HG03196 (cell line): ENCODE results near the gene CD163L1.

Experiments
- ATAC-seq: cut with Tn5 transposase; IDR thresholded peaks from one replicate; pipeline ENCODE4 v1.9.1; 2021; ENCODE audit not compliant: unreplicated experiment

CD163L1 gene

DNA sequence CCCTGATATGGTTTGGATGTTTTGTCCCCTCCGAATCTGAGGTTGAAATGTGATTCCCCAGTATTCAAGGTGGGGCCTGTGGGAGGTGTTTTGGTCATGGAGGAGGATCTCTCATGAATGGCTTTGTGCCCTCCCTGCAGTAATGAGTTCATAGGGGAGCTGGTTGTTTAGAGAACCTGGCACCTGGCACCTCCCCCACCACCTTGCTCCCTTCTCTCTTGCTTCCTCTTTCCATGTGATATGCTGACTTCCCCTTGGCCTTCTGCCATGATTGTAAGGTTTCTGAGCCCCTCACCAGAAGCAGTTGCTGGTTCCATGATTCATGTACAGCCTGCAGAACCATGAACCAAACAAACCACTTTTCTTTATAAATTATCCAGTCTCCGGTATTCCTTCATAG is 32.6 kb downstream of the CD163L1 start:
- ATAC-seq = no peak

DNA sequence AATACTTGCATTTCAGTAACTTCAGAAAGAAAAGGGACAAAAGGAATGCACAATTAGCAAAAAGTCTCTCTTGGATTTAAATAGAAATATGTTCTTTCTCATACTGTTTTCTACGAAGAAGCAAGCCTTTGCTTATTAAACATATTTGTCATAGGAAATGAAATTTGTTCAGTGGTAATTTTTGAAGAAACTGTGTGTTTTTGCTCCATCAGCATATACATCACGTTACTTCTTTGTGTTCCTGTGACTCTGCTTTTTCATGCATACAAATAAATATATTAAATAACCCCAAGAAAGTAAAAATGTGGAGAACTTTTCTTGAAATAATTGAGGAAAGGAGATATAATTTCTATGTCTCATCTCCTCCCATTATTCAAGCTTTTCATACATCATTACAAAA is 39.7 kb downstream of the CD163L1 start:
- ATAC-seq = no peak

DNA sequence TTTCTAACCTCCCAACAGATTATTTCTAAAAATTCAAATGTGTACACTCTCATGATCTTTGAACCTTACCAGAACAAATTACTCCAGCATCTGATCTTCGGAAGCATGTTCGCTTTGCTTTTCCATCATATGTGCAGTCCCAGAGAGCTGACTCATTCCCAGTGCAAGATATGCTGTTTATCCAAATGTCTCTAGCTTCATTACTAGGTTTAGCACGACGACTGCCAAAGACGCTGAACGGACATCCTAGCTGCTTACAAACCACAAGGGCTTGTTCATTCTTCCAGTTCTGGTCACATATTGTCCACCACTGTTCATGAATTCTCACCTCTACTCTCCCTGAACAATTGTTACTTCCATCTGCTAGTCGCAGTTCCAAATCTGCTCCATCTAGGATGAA is 40.5 kb downstream of the CD163L1 start:
- ATAC-seq = no peak

- ATAC-seq = no peak
Measured at GRCh38 chr12:7399089-7399488, 44.9 kb downstream of the CD163L1 start.

- no peak for ATAC-seq
Measured at GRCh38 chr12:7396418-7396817, 47.5 kb downstream of the CD163L1 start.

- ATAC-seq = no peak
Measured at GRCh38 chr12:7395950-7396349, 48.0 kb downstream of the CD163L1 start.

DNA sequence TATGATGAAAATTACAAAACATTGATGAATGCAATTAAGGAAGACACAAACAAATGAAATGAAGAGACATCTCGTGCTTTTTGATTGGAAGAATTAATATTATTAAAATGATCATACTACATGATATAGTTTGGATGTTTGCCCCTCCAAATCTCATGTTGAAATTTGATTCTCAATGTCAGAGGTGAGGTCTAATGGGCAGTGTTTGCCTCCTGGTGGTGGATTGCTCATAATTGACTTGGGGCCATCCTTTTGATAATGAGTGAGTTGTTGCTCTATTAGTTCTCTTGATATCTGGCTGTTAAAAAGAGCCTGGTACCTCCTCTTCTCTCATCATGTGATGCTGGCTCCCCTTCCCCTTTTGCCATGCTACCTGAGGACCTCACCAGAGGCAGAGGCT is 56.7 kb downstream of the CD163L1 start:
- no peak for ATAC-seq

DNA sequence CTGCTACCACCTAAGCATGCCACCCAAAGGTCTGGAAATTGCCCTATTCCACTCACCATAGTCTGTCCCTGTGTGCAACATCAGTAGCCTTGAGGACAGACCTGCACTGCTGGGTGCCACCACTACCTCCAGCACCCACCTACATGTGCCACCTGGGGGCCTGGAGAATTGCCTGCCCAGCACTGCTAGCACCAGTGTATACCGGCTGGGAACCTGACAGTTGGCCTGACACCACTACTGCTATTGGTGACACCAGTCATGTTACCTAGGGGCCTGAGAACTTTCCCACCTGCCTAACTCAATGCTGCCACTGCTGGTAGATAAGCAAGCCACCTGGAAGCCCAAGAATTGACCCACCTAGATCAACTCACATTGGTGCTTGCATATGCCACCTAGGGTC is 60.8 kb downstream of the CD163L1 start:
- ATAC-seq = no peak

GRCh38 chr12:7376196-7376595 is 67.8 kb downstream of the CD163L1 start:
- ATAC-seq = no peak

- no peak for ATAC-seq
Measured at GRCh38 chr12:7375145-7375543, 68.8 kb downstream of the CD163L1 start.

GRCh38 chr12:7374423-7375144 is 69.4 kb downstream of the CD163L1 start:
- no peak for ATAC-seq

DNA sequence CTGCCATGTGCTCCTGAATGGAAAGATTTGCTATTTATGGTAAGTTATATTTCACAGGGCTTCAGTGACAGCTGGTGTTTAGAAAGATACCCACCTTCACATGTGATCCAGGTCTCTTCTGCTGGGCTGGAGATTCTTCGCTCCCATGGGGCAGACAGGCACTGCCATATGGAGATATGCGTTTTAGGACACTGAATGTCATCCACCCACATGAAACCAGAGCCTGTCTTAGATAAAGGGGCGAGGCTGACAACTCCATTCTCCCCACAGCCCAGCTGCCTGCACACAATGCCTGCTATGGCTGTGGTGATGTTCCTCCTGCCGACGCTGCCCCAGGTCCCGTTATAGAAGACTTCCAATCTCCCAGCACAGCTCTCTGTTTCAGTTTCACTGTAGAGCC is 70.7 kb downstream of the CD163L1 start:
- ATAC-seq = no peak

- peak; percentile 93 for ATAC-seq
Measured at GRCh38 chr12:7369274-7369729, 74.7 kb downstream of the CD163L1 start.

DNA sequence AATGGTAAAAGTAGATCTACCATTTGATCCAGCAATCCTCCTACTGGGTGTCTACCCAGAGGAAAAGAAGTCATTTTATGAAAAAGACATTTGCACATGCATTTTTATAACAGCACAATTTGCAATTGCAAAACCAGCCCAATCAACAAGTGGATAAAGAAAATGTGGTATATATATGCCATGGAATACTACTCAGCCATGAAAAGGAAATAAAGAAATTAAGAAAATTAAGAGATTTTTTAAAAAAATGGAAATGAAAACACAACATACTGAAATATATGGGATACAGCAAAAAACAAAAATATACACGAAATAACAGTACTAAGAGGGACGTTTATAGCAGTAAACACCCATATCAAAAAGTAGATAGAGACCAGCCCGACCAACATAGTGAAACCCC is 81.2 kb downstream of the CD163L1 start:
- no peak for ATAC-seq

DNA sequence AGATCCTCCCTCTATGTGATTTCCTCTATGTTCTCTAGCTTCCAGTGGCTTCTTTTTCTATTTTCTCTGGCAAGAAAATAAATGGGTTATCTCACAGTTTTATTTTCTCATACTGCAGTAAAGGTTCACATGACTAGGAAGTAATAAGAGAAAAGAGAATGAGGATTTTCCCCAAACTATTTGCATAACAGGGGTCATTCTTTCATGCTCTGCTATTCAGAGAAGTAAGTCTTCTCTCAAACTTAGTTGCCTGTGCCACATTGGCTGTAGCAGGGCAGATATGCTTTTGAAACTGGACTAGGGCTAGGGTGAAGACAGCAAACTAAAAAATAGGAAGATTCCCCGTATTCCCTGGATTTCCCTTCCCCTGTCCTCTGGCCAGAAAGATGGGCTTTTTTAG is 82.7 kb downstream of the CD163L1 start:
- peak; percentile 68 for ATAC-seq

DNA sequence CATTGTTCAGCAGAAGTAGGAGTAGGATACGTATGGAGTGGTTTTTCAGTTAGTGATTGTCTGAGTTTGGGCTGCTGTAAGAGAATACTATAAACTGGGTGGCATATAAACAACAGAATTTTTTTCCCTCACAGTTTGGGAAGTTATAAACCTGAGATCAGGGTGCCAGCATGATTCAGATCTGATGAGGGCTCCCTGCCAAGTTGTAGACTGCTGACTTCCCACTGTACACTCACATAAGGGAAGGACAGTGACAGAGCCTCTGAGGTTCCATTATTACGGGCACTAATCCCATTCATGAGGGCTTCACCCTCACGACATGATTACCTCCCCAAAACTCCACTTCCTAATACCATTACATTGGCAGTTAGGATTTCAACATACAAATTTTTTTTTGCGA is 89.4 kb downstream of the CD163L1 start:
- ATAC-seq = no peak

DNA sequence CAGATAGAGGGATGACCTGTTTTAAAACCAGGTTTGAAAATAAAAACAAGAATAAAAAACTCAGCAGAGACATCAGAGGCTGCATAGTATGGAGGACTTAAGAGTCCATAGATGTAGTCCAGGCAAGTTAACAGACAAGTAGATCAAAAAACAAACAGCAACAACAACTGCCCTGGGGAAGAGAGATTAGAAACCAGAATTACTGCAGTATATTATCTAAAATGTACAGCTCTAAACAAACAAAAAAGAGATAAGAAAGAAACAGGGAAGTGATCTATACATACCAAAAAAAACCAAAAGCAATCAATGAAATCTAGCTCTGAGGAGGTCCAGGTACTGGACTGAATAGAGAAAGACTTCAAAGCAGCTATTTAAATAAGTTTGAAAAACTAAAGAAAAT is 91.3 kb downstream of the CD163L1 start:
- ATAC-seq = no peak

GRCh38 chr12:7351177-7351576 is 92.8 kb downstream of the CD163L1 start:
- no peak for ATAC-seq

DNA sequence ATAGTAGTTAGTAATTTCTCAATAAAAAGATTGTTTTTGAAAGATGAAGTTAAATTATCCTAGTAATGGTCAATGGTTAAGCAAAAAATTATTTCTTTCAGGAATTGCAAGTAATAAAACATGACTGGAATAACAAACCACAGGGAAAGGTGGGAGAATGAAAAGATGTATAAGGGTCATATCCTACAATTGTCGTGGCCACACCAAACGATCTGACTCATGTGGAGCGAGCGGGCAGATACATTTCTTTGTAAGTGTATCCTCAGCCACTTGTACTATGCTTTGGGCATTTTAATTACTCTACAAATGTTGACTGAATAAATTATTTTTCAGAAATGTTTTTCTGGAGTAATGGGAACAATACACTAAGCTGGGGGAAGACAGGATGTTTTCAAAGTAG is 94.5 kb downstream of the CD163L1 start:
- no peak for ATAC-seq

DNA sequence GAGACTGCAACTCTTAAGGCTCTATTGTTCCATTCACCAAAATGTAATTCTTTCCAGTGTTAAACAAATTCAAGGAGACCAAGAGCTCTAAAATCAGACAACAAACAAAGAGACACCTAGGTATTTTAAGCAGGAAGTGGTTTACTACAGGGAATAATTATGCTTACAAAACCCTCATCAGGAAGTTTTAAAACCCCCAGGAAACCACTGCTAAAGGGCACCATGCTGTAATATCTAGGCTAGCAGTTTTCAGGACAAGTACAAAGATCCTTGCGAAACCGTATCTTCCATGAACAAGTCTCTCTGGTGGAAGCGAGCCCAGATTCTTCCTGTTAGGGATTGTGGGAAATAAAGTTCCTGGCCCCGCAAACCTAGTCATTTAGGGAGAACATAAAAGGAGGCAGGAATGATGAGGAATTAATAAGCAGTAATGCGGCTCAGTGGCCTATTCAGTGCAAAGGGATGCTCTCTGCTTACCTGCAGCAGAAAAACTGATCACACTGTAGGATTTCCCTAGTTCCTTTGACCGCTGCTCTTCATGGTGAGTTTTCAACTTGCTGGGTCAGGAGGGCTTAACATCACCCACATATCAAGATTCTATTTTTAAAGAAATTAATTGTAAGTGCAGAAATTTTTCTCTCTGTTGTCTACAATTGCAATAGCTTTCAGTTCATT is 97.3 kb downstream of the CD163L1 start:
- no peak for ATAC-seq

DNA sequence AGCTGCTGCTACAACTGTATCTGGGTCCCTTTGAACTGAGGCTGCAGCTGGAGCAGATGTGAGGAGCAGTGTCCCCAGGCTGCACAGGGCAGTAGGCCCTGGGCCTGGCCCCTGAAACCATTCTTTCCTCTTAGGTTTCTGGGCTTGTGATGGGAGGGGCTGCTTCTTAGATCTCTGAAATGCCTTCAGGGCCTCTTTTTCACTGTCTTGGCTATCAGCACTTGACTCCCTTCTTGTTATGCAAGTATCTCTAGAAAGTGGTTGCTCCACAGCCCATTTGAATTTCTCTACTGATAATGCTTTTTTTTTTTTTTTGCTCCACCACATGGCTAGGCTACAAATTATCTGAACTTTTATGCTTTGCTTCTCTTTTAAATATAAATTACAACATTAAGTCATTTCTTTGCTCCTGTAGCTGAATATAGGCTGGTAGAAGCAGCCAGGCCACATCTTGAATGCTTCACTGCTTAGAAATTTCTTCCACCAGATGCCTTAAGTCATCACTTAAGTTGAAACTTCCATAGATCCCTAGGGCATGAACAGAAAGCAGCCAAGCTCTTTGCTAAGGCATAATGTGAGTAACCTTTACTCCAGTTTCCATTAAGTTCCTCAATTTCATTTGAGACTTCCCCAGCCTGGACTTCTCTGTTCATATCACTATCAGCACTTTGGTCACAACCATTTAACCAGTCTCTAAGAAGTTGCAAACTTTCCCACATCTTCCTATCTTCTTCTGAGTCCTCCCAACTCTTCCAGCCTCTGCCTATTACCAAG is 98.9 kb downstream of the CD163L1 start:
- no peak for ATAC-seq

DNA sequence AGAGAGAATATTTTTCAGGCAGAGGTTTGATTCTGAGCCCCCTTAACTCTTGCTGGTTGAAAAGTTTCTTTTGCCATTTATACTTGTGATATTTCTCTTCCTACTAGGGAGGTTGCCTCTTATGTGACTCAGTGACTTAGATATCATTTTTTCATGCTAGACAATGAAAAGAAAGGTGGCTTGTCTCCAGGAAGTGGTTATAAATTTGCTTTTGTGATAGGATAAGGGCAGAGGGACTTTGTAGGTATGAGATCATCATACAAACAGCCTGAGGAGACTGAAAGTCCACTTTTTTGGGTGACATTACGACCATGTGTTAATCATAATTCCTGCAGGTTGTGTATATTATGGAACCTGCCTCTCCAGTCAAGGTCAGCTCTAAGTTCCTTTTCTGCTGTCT is 104.3 kb downstream of the CD163L1 start:
- no peak for ATAC-seq
